ENCODE measurements around the gene IQCE.

IQCE gene

DNA sequence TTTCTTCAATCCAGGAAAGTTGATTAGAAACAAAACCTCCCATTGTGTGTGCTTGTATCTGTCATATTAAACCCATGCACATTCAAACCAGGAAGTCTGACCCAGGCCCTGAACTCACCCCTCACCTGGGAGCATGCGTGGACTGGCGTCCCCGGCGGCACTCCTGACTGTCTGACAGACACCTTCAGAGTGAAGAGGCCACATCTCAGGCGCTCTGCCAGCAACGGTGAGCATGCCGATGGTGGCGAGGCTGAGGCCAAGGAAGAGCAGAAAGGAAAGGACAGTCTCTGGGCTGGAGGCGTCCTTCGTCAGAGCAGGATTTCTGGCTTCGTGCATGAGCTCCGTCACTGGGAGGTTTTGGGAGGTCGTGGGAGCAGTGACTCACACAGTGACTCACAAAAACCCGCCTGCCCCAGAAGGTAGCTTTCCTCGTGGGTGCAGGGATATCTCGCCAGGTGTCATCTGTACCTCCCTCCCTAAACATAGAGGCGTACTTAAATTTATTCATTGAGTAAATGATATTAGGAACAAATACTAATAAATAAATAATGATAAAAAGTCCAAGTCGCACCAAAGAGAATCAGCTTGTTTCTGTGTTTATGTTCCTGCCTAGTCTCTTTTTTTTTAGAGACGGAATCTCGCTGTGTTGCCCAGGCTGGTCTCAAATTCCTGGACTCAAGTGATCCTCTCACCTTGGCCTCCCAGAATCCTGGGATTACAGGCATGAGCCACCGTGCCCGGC lies 13.5 kb downstream of the IQCE start:
- TF ChIP-seq ARNT (IDR thresholded peaks at IDR 0.05) (no peak), BHLHE40 (IDR thresholded peaks at IDR 0.05; ENCODE audit: borderline replicate concordance) (no peak), HDGF (IDR thresholded peaks at IDR 0.05; ENCODE audit: borderline replicate concordance) (no peak), SUZ12 (IDR thresholded peaks at IDR 0.05) (no peak), ZNF384 (IDR thresholded peaks at IDR 0.05) (no peak), SP1 (IDR thresholded peaks at IDR 0.05) (no peak)
- no peak for DNase-seq (ENCODE audit: extremely low spot score)
- POLR2A ChIA-PET: no interaction called here
- CTCF ChIA-PET: interaction anchor here (0.8 kb wide), 1 partner anchor 17 kb away, joined by 3 read pairs; no protein-coding TSS in a partner anchor

DNA sequence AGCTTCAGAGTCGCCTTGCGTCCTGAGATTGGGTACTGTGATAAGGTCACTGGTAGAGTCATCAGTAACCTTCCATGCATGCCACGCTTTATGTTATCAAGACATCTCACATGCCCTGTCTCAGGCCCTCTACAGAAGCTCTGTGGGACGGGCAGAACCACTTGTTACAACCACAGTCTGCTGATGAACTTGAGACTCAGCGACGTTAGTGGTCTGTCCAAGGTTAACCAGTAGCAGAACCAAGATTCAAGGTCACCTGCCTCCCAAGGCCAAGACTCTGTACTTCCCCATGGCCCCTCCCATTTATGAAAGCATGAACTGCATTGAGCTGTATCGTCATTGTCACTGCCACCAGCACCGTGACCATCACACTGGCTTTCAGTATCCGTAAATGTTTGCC lies 15.0 kb downstream of the IQCE start:
- CTCF ChIA-PET: no interaction called here
- no peak for TF ChIP-seq FOXK2 (IDR thresholded peaks at IDR 0.05)
- TF ChIP-seq ELF4 (IDR thresholded peaks at IDR 0.05): no peak
- TF ChIP-seq SUZ12 (IDR thresholded peaks at IDR 0.05): no peak
- TF ChIP-seq CTBP1 (IDR thresholded peaks at IDR 0.05; ENCODE audit: borderline replicate concordance): no peak
- TF ChIP-seq ARNT (IDR thresholded peaks at IDR 0.05): no peak
- TF ChIP-seq LEF1 (IDR thresholded peaks at IDR 0.05; ENCODE audit: borderline replicate concordance): no peak
- TF ChIP-seq BHLHE40 (IDR thresholded peaks at IDR 0.05; ENCODE audit: borderline replicate concordance): no peak
- no peak for TF ChIP-seq NFRKB (IDR thresholded peaks at IDR 0.05)
- no peak for TF ChIP-seq ZNF384 (IDR thresholded peaks at IDR 0.05)
- TF ChIP-seq TARDBP (IDR thresholded peaks at IDR 0.05): no peak
- POLR2A ChIA-PET: interaction anchor here (0.9 kb wide), 1 partner anchor 18 kb away, joined by 3 read pairs; no protein-coding TSS in a partner anchor
- no peak for DNase-seq (ENCODE audit: extremely low spot score)

DNA sequence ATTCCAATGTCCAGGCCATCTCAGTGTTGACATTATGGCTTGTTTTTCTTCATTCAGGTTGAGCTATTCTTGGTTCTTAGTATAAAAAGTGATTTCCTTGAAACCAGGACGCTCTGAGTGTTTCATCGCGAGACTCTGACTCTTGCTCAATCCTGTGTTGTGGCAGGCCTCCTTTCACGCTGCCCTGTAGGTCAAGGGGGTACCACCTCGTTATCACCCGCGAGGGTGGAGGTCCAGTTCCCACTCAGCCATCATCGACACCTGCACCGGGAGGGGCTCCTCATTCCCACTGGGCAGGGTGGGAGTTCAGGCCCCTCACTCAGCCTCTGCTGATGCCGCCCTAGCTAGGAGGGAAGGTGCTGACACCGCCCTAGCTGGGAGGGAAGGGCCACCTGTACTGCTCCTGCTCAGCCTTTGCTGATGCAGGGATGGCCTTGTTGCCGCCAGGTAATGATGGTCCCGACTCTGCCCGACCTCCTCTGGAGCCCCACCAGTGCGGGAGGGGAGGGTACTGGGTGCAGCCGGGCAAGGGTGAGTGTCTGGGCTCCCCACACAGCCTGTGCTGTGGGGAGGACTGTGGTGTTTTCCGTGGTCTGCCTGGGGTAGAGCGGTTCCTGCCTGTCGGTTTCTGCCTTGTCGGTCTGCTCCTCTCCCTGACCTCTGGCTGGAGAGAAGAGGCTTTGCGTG lies 16.4 kb downstream of the IQCE start:
- POLR2A ChIA-PET: no interaction called here
- CTCF ChIA-PET: no interaction called here

DNA sequence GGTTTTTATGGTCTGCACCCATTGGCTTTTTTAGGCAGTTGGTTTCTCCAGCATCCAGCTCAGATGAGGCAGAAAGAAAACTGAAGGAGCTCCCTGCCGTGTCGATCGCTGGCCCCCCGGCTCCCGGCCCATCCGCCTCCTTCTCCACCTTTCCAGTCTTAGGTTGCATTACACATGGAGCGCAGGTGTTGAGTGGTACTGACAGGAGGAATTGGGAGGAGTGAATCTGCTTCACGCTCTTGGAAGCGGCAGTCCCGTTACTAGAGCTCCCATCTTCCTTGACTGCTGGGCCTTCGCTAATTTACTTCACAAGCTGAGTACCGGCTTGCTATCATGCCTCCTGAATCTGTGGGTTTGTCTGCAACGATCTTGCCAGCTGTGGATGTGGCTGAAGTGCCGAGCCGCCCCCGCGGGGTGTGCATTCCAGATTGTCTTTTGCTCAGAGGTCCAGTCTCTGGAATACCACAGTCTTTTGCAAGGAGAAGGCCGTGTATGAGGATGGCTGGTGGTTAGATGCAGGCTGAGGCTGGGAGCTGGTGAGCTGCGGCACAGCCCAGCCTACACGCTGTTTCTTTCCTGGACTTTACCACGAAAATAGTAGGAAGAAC lies 17.1 kb downstream of the IQCE start:
- TF ChIP-seq HDGF (IDR thresholded peaks at IDR 0.05; ENCODE audit: borderline replicate concordance) (no peak), NFRKB (IDR thresholded peaks at IDR 0.05) (no peak)
- ChIA-PET POLR2A (interaction anchor here (0.6 kb wide), 1 partner anchor 312 kb away, joined by 3 read pairs; no protein-coding TSS in a partner anchor), CTCF (no interaction called here)
- no peak for DNase-seq (ENCODE audit: extremely low spot score)

More for the DNA sequence above, 16.4 kb downstream of the IQCE start:
- no peak for DNase-seq (ENCODE audit: extremely low spot score)
- no peak for TF ChIP-seq LEF1 (IDR thresholded peaks at IDR 0.05; ENCODE audit: borderline replicate concordance)
- no peak for TF ChIP-seq FOXM1 (IDR thresholded peaks at IDR 0.05; ENCODE audit: borderline replicate concordance)
- TF ChIP-seq FOXK2 (IDR thresholded peaks at IDR 0.05): no peak
- no peak for TF ChIP-seq L3MBTL2 (conservative IDR thresholded peaks at IDR 0.05)
- no peak for TF ChIP-seq BHLHE40 (IDR thresholded peaks at IDR 0.05; ENCODE audit: borderline replicate concordance)
- TF ChIP-seq TARDBP (IDR thresholded peaks at IDR 0.05): no peak
- TF ChIP-seq ARNT (IDR thresholded peaks at IDR 0.05): no peak
- TF ChIP-seq NFRKB (IDR thresholded peaks at IDR 0.05): no peak
- no peak for TF ChIP-seq HDGF (IDR thresholded peaks at IDR 0.05; ENCODE audit: borderline replicate concordance)

DNA sequence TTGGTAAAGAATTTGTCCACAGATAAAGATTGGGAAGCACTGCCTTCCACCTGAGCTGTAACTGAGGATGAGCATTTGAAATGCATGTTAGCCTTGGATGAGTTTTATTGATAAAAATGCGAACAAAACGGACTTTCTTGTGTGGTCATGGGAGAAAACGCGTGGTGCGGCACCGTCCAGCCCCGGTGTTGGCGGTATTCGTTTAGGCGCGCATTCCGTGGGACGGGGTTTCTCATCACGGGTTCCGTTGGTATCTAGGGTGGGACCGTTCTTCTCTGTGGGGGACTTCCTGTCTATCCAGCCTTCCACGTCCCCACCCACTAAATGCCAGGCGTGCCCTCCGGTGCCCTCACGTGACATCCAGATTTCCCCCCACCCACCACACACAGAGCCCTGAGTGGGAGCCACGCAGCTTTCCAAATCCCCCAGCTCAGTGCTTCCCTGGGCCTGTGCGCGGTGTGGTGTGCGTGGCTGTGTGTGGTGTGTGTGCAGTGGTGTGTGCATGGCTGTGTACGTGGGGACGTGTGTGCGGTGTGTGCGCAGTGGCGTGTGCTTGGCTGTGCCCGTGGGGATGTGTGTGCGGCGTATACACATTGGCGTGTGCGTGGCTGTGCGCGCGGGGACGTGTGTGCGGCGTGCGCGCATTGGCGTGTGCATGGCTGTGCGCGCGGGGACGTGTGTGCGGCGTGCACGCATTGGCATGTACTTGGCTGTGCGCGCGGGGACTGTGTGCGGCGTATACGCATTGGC lies 18.1 kb downstream of the IQCE start:
- TF ChIP-seq L3MBTL2 (conservative IDR thresholded peaks at IDR 0.05) (no peak), FOXK2 (IDR thresholded peaks at IDR 0.05) (no peak), ZNF384 (IDR thresholded peaks at IDR 0.05) (no peak), SP1 (IDR thresholded peaks at IDR 0.05) (no peak), SUZ12 (IDR thresholded peaks at IDR 0.05) (no peak), CTBP1 (IDR thresholded peaks at IDR 0.05; ENCODE audit: borderline replicate concordance) (no peak), NFRKB (IDR thresholded peaks at IDR 0.05) (no peak), BHLHE40 (IDR thresholded peaks at IDR 0.05; ENCODE audit: borderline replicate concordance) (no peak), FOXA1 (IDR thresholded peaks at IDR 0.05) (no peak), TARDBP (IDR thresholded peaks at IDR 0.05) (no peak), ARNT (IDR thresholded peaks at IDR 0.05) (no peak), HDGF (IDR thresholded peaks at IDR 0.05; ENCODE audit: borderline replicate concordance) (no peak), LEF1 (IDR thresholded peaks at IDR 0.05; ENCODE audit: borderline replicate concordance) (no peak), FOXM1 (IDR thresholded peaks at IDR 0.05; ENCODE audit: borderline replicate concordance) (no peak), ELF4 (IDR thresholded peaks at IDR 0.05) (no peak)
- TF ChIP-seq, protein P1, sequence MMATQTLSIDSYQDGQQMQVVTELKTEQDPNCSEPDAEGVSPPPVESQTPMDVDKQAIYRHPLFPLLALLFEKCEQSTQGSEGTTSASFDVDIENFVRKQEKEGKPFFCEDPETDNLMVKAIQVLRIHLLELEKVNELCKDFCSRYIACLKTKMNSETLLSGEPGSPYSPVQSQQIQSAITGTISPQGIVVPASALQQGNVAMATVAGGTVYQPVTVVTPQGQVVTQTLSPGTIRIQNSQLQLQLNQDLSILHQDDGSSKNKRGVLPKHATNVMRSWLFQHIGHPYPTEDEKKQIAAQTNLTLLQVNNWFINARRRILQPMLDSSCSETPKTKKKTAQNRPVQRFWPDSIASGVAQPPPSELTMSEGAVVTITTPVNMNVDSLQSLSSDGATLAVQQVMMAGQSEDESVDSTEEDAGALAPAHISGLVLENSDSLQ (IDR thresholded peaks at IDR 0.05): no peak
- CTCF ChIA-PET: no interaction called here
- DNase-seq (ENCODE audit: extremely low spot score): no peak
- POLR2A ChIA-PET: no interaction called here

DNA sequence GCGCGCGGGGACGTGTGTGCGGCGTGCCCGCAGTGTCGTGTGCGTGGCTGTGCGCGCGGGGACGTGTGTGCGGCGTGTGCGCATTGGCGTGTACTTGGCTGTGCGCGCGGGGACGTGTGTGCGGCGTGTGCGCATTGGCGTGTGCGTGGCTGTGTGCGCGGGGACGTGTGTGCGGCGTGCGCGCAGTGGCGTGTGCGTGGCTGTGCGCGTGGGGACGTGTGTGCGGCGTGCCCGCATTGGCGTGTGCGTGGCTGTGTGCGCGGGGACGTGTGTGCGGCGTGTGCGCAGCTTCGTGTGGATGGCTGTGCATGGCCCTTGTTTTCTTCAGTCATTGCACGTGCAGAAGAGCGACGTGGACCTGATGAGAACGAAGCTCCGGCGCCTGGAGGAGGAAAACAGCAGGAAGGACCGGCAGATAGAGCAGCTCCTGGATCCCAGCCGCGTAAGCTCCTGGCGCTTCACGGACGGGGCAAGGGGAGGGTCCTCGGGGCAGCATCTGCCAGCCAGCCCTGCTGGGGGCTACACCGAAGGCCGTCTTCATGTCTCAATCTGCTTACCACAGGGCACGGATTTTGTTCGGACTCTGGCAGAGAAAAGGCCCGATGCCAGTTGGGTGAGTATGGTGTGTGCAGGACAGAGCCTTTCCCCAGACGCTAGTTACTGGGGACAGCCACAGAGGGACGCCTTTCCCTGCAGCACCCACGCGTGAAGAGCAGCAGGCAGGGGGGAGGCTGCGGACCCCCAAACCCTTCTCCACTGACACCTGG lies 19.3 kb downstream of the IQCE start:
- CTCF ChIA-PET: no interaction called here
- POLR2A ChIA-PET: no interaction called here
- TF ChIP-seq NFRKB (IDR thresholded peaks at IDR 0.05) (no peak), FOXA1 (IDR thresholded peaks at IDR 0.05) (no peak), SP1 (IDR thresholded peaks at IDR 0.05) (no peak), BHLHE40 (IDR thresholded peaks at IDR 0.05; ENCODE audit: borderline replicate concordance) (no peak), L3MBTL2 (conservative IDR thresholded peaks at IDR 0.05) (no peak), SUZ12 (IDR thresholded peaks at IDR 0.05) (no peak), CTBP1 (IDR thresholded peaks at IDR 0.05; ENCODE audit: borderline replicate concordance) (no peak), LEF1 (IDR thresholded peaks at IDR 0.05; ENCODE audit: borderline replicate concordance) (no peak), FOXM1 (IDR thresholded peaks at IDR 0.05; ENCODE audit: borderline replicate concordance) (no peak), FOXK2 (IDR thresholded peaks at IDR 0.05) (no peak), ZNF384 (IDR thresholded peaks at IDR 0.05) (no peak), ELF4 (IDR thresholded peaks at IDR 0.05) (no peak), HDGF (IDR thresholded peaks at IDR 0.05; ENCODE audit: borderline replicate concordance) (no peak), ARNT (IDR thresholded peaks at IDR 0.05) (no peak), TARDBP (IDR thresholded peaks at IDR 0.05) (no peak)
- TF ChIP-seq, protein P1 (IDR thresholded peaks at IDR 0.05): no peak
- no peak for DNase-seq (ENCODE audit: extremely low spot score)
